Immature natural killer cell (primary cell): Measurements from ENCODE around the gene RIMBP2. TPM values are rescaled to one million over a fixed set of nuclear protein-coding genes. Genes with fewer than 3 reads are reported as not detected.

ENCODE experiments used
- DNase-seq, 3 donors: peaks; one replicate each; pipeline ENCODE4 v3.0.0; 2022; ENCODE audit warnings: mixed read lengths in 1 of 3
- H3K27ac Mint-ChIP-seq, 6 donors: one replicate each; pipeline ENCODE4 v1.8.0; 2020; ENCODE audit warnings: mixed read lengths in 6 of 6, mild to moderate bottlenecking in 5 of 6, inconsistent platforms in 4 of 6, moderate library complexity in 3 of 6
- H3K27me3 Mint-ChIP-seq, 3 donors: one replicate each; pipeline ENCODE4 v1.8.0; 2020 to 2021; ENCODE audit warnings: low read depth in 3 of 3, mild to moderate bottlenecking in 3 of 3, mixed read lengths in 3 of 3, moderate library complexity in 3 of 3, inconsistent platforms in 1 of 3
- H3K36me3 Mint-ChIP-seq, 3 donors: one replicate each; pipeline ENCODE4 v1.8.0; 2020; ENCODE audit warnings: mixed read lengths in 3 of 3, inconsistent platforms in 2 of 3, mild to moderate bottlenecking in 2 of 3
- H3K4me1 Mint-ChIP-seq, 2 donors: one replicate each; pipeline ENCODE4 v1.8.0; 2020; ENCODE audit warnings: inconsistent platforms in 2 of 2, mild to moderate bottlenecking in 2 of 2, mixed read lengths in 2 of 2, moderate library complexity in 1 of 2
- H3K4me3 Mint-ChIP-seq, 5 donors: one replicate each; pipeline ENCODE4 v1.8.0; 2020; ENCODE audit warnings: mild to moderate bottlenecking in 5 of 5, mixed read lengths in 5 of 5, inconsistent platforms in 3 of 5, moderate library complexity in 3 of 5
- H3K9me3 Mint-ChIP-seq, 6 donors: one replicate each; pipeline ENCODE4 v1.8.0; 2020; ENCODE audit warnings: mild to moderate bottlenecking in 6 of 6, mixed read lengths in 6 of 6, inconsistent platforms in 4 of 6, moderate library complexity in 3 of 6
- polyA plus RNA-seq, 3 donors: library from polyadenylated mRNA; unstranded; fragments of 300-500 nt; fragmentation: Illumina TruSeq; gene quantifications; one replicate each; pipeline ENCODE4 v1.2.3, GENCODE V29; 2021

RIMBP2 gene
- polyA plus RNA-seq, 3 donors from 2014 or later = not detected

- no peaks in the 10 kb centered on the region for H3K4me1 Mint-ChIP-seq
- no peaks in the 10 kb centered on the region for H3K36me3 Mint-ChIP-seq
- H3K9me3 Mint-ChIP-seq = peaks cover 0 to 1% (median 0%) of the 10 kb centered on the region in 6 donors
- peaks cover 0 to 7% (median 4%) of the 10 kb centered on the region in 3 donors for H3K27me3 Mint-ChIP-seq
- no peak overlapping the region for H3K27ac Mint-ChIP-seq
- no peak overlapping the region for H3K4me3 Mint-ChIP-seq
- DNase-seq = no peak
Observed at GRCh38 chr12:130525384-130526172, 190.5 kb downstream of the RIMBP2 start.

DNA sequence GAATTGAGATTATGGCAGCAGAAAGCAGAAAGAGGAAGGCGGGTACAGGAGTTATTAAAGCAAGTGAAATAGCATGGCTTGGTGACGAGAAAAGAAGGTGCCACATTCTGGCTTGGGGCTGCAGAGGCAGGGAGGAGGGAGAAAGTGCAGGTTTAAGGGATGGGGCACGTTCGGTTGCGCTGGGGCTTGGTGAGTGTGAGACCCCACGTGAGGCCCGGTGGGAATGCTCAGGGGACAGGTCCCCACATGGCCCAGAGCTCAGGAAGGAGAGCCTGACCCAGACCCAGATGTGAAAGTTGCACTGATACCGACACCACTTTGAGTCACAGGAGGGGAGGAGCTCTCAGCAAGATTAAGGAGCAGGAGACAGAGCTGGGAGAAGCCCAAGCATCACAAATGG lies 191.3 kb downstream of the RIMBP2 start:
- Mint-ChIP-seq H3K9me3 (peaks cover 0 to 1% (median 0%) of the 10 kb centered on the region in 6 donors), H3K27me3 (peaks cover 3 to 7% (median 6%) of the 10 kb centered on the region in 3 donors), H3K4me1 (no peaks in the 10 kb centered on the region), H3K27ac (no peak overlapping the region), H3K4me3 (no peak overlapping the region), H3K36me3 (no peaks in the 10 kb centered on the region)
- DNase-seq = no peak

- Mint-ChIP-seq H3K27ac (no peak overlapping the region), H3K9me3 (peaks cover 0 to 1% (median 0%) of the 10 kb centered on the region in 6 donors), H3K27me3 (peaks cover 3 to 7% (median 6%) of the 10 kb centered on the region in 3 donors), H3K4me1 (no peaks in the 10 kb centered on the region), H3K4me3 (no peak overlapping the region), H3K36me3 (no peaks in the 10 kb centered on the region)
- no peak for DNase-seq
Observed at GRCh38 chr12:130523863-130524614, 192.1 kb downstream of the RIMBP2 start.

DNA sequence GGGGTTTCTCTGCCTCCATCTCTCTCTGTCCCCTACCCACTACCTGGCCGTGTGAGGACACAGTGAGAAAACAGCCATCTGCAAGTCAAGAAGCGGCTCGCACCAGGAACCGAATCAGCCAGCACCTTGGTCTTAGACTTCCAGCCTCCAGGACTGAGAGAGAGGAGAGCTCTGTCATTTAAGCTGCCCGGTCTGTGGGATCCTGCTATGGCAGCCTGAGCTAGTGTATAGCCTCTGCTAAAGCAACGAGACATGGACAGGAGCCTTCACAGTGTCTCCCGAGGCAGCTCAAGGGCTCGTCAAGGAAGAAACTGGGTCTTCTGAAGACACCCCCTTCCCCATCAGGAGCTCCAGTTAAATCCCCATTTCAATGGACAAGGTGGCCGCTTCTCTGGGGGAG lies 192.9 kb downstream of the RIMBP2 start:
- DNase-seq = no peak
- H3K4me3 Mint-ChIP-seq = no peak overlapping the region
- peaks cover 0 to 1% (median 0%) of the 10 kb centered on the region in 6 donors for H3K9me3 Mint-ChIP-seq
- H3K27me3 Mint-ChIP-seq = peaks cover 3 to 7% (median 5%) of the 10 kb centered on the region in 3 donors
- H3K27ac Mint-ChIP-seq = no peak overlapping the region
- H3K36me3 Mint-ChIP-seq = no peaks in the 10 kb centered on the region
- H3K4me1 Mint-ChIP-seq = no peaks in the 10 kb centered on the region

- Mint-ChIP-seq H3K4me3 (no peak overlapping the region), H3K4me1 (no peaks in the 10 kb centered on the region), H3K36me3 (no peaks in the 10 kb centered on the region), H3K9me3 (peaks cover 0 to 1% (median 0%) of the 10 kb centered on the region in 6 donors), H3K27me3 (peaks cover 3 to 7% (median 4%) of the 10 kb centered on the region in 3 donors), H3K27ac (no peak overlapping the region)
- DNase-seq = no peak
Observed at GRCh38 chr12:130522244-130522834, 193.8 kb downstream of the RIMBP2 start.

- Mint-ChIP-seq H3K27me3 (peaks cover 3 to 7% (median 4%) of the 10 kb centered on the region in 3 donors), H3K36me3 (no peaks in the 10 kb centered on the region), H3K4me1 (no peaks in the 10 kb centered on the region), H3K4me3 (no peak overlapping the region), H3K9me3 (peaks cover 0 to 1% (median 0%) of the 10 kb centered on the region in 6 donors), H3K27ac (no peak overlapping the region)
- no peak for DNase-seq
Observed at GRCh38 chr12:130521375-130522124, 194.5 kb downstream of the RIMBP2 start.

DNA sequence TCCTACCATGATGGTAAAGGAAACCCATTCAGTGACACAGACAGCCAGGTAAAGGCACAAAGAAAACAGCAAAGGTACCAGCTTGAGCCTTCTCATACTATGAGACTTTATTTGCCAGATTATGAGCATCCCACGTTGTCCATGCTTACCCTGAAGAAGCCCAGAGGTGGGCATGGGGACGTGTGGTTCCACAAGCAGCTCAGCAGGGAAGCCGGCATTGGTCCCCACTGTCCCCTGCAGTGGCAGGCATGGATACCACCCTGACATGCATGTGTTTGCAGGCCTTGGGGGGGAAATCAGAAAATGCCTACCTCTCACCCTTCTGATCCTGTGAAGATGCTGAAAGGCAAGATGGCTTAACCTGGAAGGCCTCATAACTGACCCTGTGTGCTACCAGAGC lies 195.3 kb downstream of the RIMBP2 start:
- no peaks in the 10 kb centered on the region for H3K36me3 Mint-ChIP-seq
- H3K27me3 Mint-ChIP-seq = peaks cover 4 to 7% (median 5%) of the 10 kb centered on the region in 3 donors
- no peaks in the 10 kb centered on the region for H3K4me1 Mint-ChIP-seq
- DNase-seq = no peak
- peaks cover 0 to 5% (median under 1%) of the 10 kb centered on the region in 6 donors for H3K9me3 Mint-ChIP-seq
- H3K27ac Mint-ChIP-seq = no peak overlapping the region
- H3K4me3 Mint-ChIP-seq = no peak overlapping the region

DNA sequence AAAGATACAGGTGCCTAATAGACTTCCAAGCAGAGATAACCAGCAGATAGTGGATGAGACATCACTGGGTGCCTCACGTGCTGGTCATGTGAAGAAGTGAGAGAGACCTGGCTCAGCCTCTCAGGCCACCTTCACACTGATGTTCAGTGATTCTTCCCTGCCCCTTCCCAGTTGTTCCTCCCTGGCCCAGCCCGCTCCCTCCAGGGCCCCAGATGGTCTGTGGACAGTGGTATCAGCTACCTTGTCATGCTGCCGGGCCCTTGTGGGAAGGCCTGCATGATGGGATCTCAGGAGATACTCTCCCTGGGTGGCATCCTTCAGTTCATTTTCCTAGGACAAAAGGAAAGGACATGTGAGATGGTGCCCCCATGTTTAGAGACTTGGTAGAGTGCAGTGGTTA lies 198.5 kb downstream of the RIMBP2 start:
- no peak for DNase-seq
- Mint-ChIP-seq H3K9me3 (peaks cover 0 to 5% (median 0%) of the 10 kb centered on the region in 6 donors), H3K4me1 (no peaks in the 10 kb centered on the region), H3K27ac (no peak overlapping the region), H3K4me3 (no peak overlapping the region), H3K36me3 (no peaks in the 10 kb centered on the region), H3K27me3 (peaks cover 0 to 5% (median 4%) of the 10 kb centered on the region in 3 donors)

GRCh38 chr12:130514149-130514551 lies 201.9 kb downstream of the RIMBP2 start:
- H3K27me3 Mint-ChIP-seq = peaks cover 2 to 4% (median 2%) of the 10 kb centered on the region in 3 donors

DNA sequence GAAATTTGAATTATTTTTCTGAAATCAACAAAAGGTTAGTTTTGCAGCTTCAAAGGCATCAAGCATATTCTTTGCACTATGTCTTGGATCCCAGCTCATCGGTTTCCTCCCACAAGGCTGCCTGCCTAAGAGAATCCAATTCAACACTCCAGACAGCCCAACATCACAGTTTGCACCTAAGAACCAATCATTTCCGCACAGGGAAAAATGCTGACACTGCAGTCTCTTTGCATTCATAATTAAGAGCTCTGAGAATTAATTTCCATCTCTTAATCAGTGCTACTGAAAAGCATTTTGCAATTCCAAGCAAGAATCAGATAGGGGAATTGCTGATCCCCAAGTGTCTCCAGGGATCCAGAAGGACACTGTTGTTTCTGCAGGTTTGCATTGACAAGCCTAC lies 202.5 kb downstream of the RIMBP2 start:
- Mint-ChIP-seq H3K27ac (no peak overlapping the region), H3K27me3 (peaks cover 2 to 4% (median 2%) of the 10 kb centered on the region in 3 donors), H3K4me1 (no peaks in the 10 kb centered on the region), H3K9me3 (peaks cover 0 to 5% (median 0%) of the 10 kb centered on the region in 6 donors), H3K4me3 (no peak overlapping the region), H3K36me3 (no peaks in the 10 kb centered on the region)
- DNase-seq = no peak

More at GRCh38 chr12:130514149-130514551, 201.9 kb downstream of the RIMBP2 start:
- no peak for DNase-seq
- Mint-ChIP-seq H3K4me1 (no peaks in the 10 kb centered on the region), H3K4me3 (no peak overlapping the region), H3K36me3 (no peaks in the 10 kb centered on the region), H3K27ac (no peak overlapping the region), H3K9me3 (peaks cover 0 to 5% (median 0%) of the 10 kb centered on the region in 6 donors)

DNA sequence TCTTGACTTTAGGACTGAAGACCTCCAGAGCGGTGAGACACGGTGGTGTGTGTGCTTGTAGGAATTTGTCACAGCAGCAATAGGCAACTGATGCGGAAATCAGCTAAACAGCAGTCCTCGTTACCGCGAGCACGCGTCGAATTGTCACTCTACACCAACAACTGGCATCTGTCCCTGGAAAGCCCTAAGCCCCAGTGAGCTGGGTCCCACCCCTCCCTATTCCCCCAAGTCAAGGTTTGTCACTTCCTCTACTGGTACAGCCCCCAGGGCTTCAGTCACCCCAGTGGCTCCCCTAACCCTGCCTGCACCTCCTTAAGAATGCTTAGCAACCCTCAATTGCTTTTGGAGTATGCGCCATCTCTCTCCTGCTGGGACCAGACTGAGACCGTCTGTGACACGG lies 204.8 kb downstream of the RIMBP2 start:
- DNase-seq = no peak
- Mint-ChIP-seq H3K4me3 (no peak overlapping the region), H3K4me1 (no peaks in the 10 kb centered on the region), H3K27ac (no peak overlapping the region), H3K27me3 (peaks cover 4 to 8% (median 5%) of the 10 kb centered on the region in 3 donors), H3K9me3 (peaks cover 0 to 1% (median 0%) of the 10 kb centered on the region in 6 donors), H3K36me3 (no peaks in the 10 kb centered on the region)

- Mint-ChIP-seq H3K27me3 (peaks cover 2 to 8% (median 5%) of the 10 kb centered on the region in 3 donors), H3K27ac (no peak overlapping the region), H3K4me3 (no peak overlapping the region), H3K9me3 (no peaks in the 10 kb centered on the region), H3K36me3 (no peaks in the 10 kb centered on the region), H3K4me1 (no peaks in the 10 kb centered on the region)
- DNase-seq = no peak
Observed at GRCh38 chr12:130509454-130509853, 206.6 kb downstream of the RIMBP2 start.

GRCh38 chr12:130508847-130509246 lies 207.3 kb downstream of the RIMBP2 start:
- no peak overlapping the region for H3K27ac Mint-ChIP-seq
- DNase-seq = no peak

More at GRCh38 chr12:130508847-130509246, 207.3 kb downstream of the RIMBP2 start:
- Mint-ChIP-seq H3K4me1 (no peaks in the 10 kb centered on the region), H3K9me3 (no peaks in the 10 kb centered on the region), H3K27me3 (peaks cover 2 to 8% (median 5%) of the 10 kb centered on the region in 3 donors), H3K4me3 (no peak overlapping the region), H3K36me3 (no peaks in the 10 kb centered on the region)
